ENCODE measurements around the gene CALHM3.
"Not testable (repeated sequence)": the region's sequence is repeated elsewhere in the genome, so short reads cannot be mapped to it uniquely, and the experiment has no call there.

Gene CALHM3

GRCh38 chr10:103492655-103493261 is 13.7 kb upstream of the CALHM3 start:
- TF ChIP-seq, protein P1, sequence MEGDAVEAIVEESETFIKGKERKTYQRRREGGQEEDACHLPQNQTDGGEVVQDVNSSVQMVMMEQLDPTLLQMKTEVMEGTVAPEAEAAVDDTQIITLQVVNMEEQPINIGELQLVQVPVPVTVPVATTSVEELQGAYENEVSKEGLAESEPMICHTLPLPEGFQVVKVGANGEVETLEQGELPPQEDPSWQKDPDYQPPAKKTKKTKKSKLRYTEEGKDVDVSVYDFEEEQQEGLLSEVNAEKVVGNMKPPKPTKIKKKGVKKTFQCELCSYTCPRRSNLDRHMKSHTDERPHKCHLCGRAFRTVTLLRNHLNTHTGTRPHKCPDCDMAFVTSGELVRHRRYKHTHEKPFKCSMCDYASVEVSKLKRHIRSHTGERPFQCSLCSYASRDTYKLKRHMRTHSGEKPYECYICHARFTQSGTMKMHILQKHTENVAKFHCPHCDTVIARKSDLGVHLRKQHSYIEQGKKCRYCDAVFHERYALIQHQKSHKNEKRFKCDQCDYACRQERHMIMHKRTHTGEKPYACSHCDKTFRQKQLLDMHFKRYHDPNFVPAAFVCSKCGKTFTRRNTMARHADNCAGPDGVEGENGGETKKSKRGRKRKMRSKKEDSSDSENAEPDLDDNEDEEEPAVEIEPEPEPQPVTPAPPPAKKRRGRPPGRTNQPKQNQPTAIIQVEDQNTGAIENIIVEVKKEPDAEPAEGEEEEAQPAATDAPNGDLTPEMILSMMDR (conservative IDR thresholded peaks at IDR 0.05; ENCODE audit: low read length), result no peak
- no peak overlapping the region for H3K4me3 ChIP-seq (ENCODE audit: low read length)
- no peak for DNase-seq (ENCODE audit: low read depth)

GRCh38 chr10:103491729-103492364 is 12.8 kb upstream of the CALHM3 start:
- no peak overlapping the region for H3K4me3 ChIP-seq (ENCODE audit: low read length)
- peak; percentile 98 for DNase-seq (ENCODE audit: low read depth)
- TF ChIP-seq, protein P1 (conservative IDR thresholded peaks at IDR 0.05; ENCODE audit: low read length), result no peak

GRCh38 chr10:103490986-103491314 is 11.9 kb upstream of the CALHM3 start:
- TF ChIP-seq, protein P1 (conservative IDR thresholded peaks at IDR 0.05; ENCODE audit: low read length), result no peak
- DNase-seq (ENCODE audit: low read depth), result no peak
- no peak overlapping the region for H3K4me3 ChIP-seq (ENCODE audit: low read length)

DNA sequence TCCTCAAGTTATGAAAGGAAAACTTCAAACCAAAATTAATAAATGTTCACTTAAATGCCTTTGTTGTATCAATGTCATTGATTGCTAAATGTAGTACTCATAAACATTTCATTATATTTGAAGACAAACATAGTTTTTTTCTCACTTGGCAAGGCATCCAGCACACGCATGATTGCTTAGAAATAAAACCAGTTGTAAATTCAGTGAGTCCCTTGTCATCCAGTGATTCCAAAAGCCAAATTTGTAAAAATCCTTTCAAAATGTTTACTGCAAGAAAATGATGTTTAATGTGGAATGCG is 8.3 kb upstream of the CALHM3 start:
- DNase-seq (ENCODE audit: low read depth), result no peak
- H3K4me3 ChIP-seq (ENCODE audit: low read length), result no peak overlapping the region
- TF ChIP-seq, protein P1 (conservative IDR thresholded peaks at IDR 0.05; ENCODE audit: low read length), result no peak

GRCh38 chr10:103486635-103487409 is 7.8 kb upstream of the CALHM3 start:
- H3K4me3 ChIP-seq (ENCODE audit: low read length); DNase-seq (ENCODE audit: low read depth): not testable (repeated sequence)

DNA sequence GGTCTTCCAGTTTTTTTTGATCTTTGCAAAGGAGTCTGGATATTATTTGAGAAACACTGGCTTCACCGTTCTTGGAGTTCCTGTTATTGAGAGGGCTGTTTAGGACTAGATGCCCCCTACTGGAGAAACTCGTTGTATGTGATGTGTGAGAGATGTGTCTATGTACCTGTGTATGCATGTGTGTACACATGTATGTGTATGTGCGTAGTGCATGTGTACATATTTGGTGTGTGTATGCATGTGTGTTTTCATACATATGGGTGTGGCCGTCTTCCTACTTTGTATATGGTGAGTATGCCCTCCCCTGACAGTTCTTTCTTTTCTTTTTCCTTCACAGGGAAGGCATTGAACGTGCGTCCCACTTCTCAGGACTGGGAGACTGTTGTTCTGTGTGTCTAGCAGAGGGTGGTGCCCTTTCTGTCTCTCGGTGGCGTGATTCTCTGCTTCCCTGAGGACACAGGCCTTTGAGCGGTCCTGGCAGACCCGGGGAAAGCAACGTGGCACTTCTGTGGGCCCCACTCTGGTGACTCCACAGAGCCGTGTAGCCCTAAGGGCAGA is 3.0 kb upstream of the CALHM3 start:
- peak; percentile 73 for DNase-seq (ENCODE audit: low read depth)
- TF ChIP-seq, protein P1 (conservative IDR thresholded peaks at IDR 0.05; ENCODE audit: low read length), result peak; percentile 80
- H3K4me3 ChIP-seq (ENCODE audit: low read length), result no peak overlapping the region

DNA sequence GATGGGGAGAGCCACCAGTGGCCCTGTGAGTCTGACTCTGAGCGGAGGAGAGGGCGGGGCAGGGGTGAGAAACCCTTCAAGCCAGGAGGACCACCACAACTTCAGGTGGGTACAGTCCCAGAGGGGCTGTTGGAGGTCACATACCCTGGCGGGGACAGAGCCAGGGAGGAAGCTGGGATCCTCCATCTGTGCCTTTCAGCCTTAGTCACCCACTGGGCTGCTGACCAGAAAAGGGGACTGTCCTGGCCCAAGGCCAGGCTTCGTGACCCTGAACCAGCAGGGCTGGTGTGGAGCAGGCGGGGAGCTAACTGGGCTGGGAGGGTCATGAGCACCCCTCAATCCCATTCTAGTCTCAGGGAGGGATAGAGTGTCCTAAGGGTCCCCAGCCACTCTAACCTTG is 1.5 kb upstream of the CALHM3 start:
- peak; percentile 36 for DNase-seq (ENCODE audit: low read depth)
- TF ChIP-seq, protein P1 (conservative IDR thresholded peaks at IDR 0.05; ENCODE audit: low read length), result no peak
- no peak overlapping the region for H3K4me3 ChIP-seq (ENCODE audit: low read length)
